ENCODE measurements around the gene NPVF. TPM values are rescaled to one million over a fixed set of nuclear protein-coding genes. Genes with fewer than 3 reads are reported as not detected.

NPVF gene
- total RNA-seq, 4 donors from 2014 or later, result not detected

GRCh38 chr7:25186436-25186835 is 41.9 kb downstream of the NPVF start:
- no peak overlapping the region for H3K27ac ChIP-seq
- H3K36me3 ChIP-seq, result no peaks in the 10 kb centered on the region
- no peaks in the 10 kb centered on the region for H3K4me1 ChIP-seq
- H3K4me3 ChIP-seq, result no peak overlapping the region
- WGBS, result 90% methylated on average over 6 of the region's 6 CpGs
- H3K9me3 ChIP-seq, result no peaks in the 10 kb centered on the region
- H3K27me3 ChIP-seq, result no peaks in the 10 kb centered on the region
- DNase-seq (ENCODE audit: low spot score in 2 of 2), result no peak
- TF ChIP-seq POLR2A (IDR thresholded peaks at IDR 0.05), result no peak
- no peak for TF ChIP-seq EP300 (IDR thresholded peaks at IDR 0.05)
- TF ChIP-seq CTCF (IDR thresholded peaks at IDR 0.05), result no peak
- TF ChIP-seq POLR2AphosphoS5 (IDR thresholded peaks at IDR 0.05), result no peak

GRCh38 chr7:25181532-25181931 is 46.8 kb downstream of the NPVF start:
- Histone ChIP-seq H3K4me1 (peaks cover 14% of the 10 kb centered on the region), H3K4me3 (no peak overlapping the region), H3K27ac (no peak overlapping the region), H3K9me3 (no peaks in the 10 kb centered on the region), H3K36me3 (no peaks in the 10 kb centered on the region), H3K27me3 (no peaks in the 10 kb centered on the region)
- no peak for DNase-seq (ENCODE audit: low spot score in 2 of 2)
- TF ChIP-seq POLR2A (IDR thresholded peaks at IDR 0.05) (no peak), EP300 (IDR thresholded peaks at IDR 0.05) (no peak), POLR2AphosphoS5 (IDR thresholded peaks at IDR 0.05) (no peak), CTCF (IDR thresholded peaks at IDR 0.05) (no peak)
- WGBS, result 94% methylated on average over 3 of the region's 3 CpGs

- WGBS, result 77% methylated on average over 7 of the region's 7 CpGs
- TF ChIP-seq CTCF (IDR thresholded peaks at IDR 0.05) (no peak), POLR2AphosphoS5 (IDR thresholded peaks at IDR 0.05) (no peak), EP300 (IDR thresholded peaks at IDR 0.05) (no peak), POLR2A (IDR thresholded peaks at IDR 0.05) (no peak)
- no peaks in the 10 kb centered on the region for H3K36me3 ChIP-seq
- DNase-seq (ENCODE audit: low spot score in 2 of 2), result no peak
- H3K9me3 ChIP-seq, result no peaks in the 10 kb centered on the region
- H3K27ac ChIP-seq, result no peak overlapping the region
- H3K27me3 ChIP-seq, result no peaks in the 10 kb centered on the region
- peak overlapping the region; percentile 60 for H3K4me3 ChIP-seq
- peaks cover 14% of the 10 kb centered on the region for H3K4me1 ChIP-seq
Observed at GRCh38 chr7:25180946-25181345, 47.3 kb downstream of the NPVF start.

- TF ChIP-seq POLR2A (IDR thresholded peaks at IDR 0.05) (no peak), EP300 (IDR thresholded peaks at IDR 0.05) (no peak), CTCF (IDR thresholded peaks at IDR 0.05) (no peak), POLR2AphosphoS5 (IDR thresholded peaks at IDR 0.05) (no peak)
- Histone ChIP-seq H3K36me3 (no peaks in the 10 kb centered on the region), H3K9me3 (no peaks in the 10 kb centered on the region), H3K27me3 (no peaks in the 10 kb centered on the region), H3K27ac (no peak overlapping the region), H3K4me1 (peaks cover 14% of the 10 kb centered on the region), H3K4me3 (peak overlapping the region; percentile 60)
- 7% methylated on average over 3 of the region's 6 CpGs for WGBS
- no peak for DNase-seq (ENCODE audit: low spot score in 2 of 2)
Observed at GRCh38 chr7:25180592-25180923, 47.7 kb downstream of the NPVF start.

- DNase-seq (ENCODE audit: low spot score in 2 of 2), result peak; percentile 95 to 97
- WGBS, result 3% methylated on average over 5 of the region's 74 CpGs
- H3K27ac ChIP-seq, result peak overlapping the region; percentile 61
- peaks cover 14% of the 10 kb centered on the region for H3K4me1 ChIP-seq
- H3K9me3 ChIP-seq, result no peaks in the 10 kb centered on the region
- no peaks in the 10 kb centered on the region for H3K27me3 ChIP-seq
- H3K36me3 ChIP-seq, result no peaks in the 10 kb centered on the region
- TF ChIP-seq POLR2AphosphoS5 (IDR thresholded peaks at IDR 0.05) (peak in 1 of 3 donors; percentile 7), CTCF (IDR thresholded peaks at IDR 0.05) (peak; percentile 17 to 96), POLR2A (IDR thresholded peaks at IDR 0.05) (peak; percentile 37 to 56), EP300 (IDR thresholded peaks at IDR 0.05) (no peak)
- peak overlapping the region; percentile 60 for H3K4me3 ChIP-seq
Observed at GRCh38 chr7:25179771-25180591, 48.3 kb downstream of the NPVF start.

Data from suprapubic skin (tissue), 4 donors.